CD4-positive, alpha-beta T cell treated with Interleukin-4 for 4 hours (primary cell): ENCODE results near the gene NCAM2.

Experiments used
- DNase-seq: peaks from one replicate; pipeline ENCODE4 v3.0.0-alpha.2; 2020

The NCAM2 gene

GRCh38 chr21:21468003-21468402 lies 469.8 kb downstream of the NCAM2 start:
- no peak for DNase-seq

GRCh38 chr21:21481239-21481638 lies 483.0 kb downstream of the NCAM2 start:
- no peak for DNase-seq

- no peak for DNase-seq
These were observed 510.6 kb downstream of the NCAM2 start for GRCh38 chr21:21508859-21509258.

GRCh38 chr21:21530680-21531079 lies 532.5 kb downstream of the NCAM2 start:
- DNase-seq: no peak

GRCh38 chr21:21547368-21547953 lies 549.3 kb downstream of the NCAM2 start:
- no peak for DNase-seq

- no peak for DNase-seq
These were observed 561.3 kb downstream of the NCAM2 start for GRCh38 chr21:21559285-21560045.
